Left lung (tissue), 10 donors: ENCODE results near the gene GNAS-AS1. TPM values are rescaled to one million over a fixed set of nuclear protein-coding genes. Genes with fewer than 3 reads are reported as not detected.

Experiments
- ATAC-seq: fragments of 200-7000 bp; cut with Tn5 transposase; one replicate; pipeline ENCODE4 v1.9.1; 2020; ENCODE audit warnings: moderate library complexity
- DNase-seq, 4 donors: peaks; one replicate each; pipeline ENCODE4 v3.0.0-alpha.2; 2013 to 2020
- H3K27ac ChIP-seq, 2 donors: fragments of 200-600 bp; sonication (generic) in 1 of 2; one replicate each; pipeline versions ENCODE4 v1.5.0 to v1.8.0; 2020 to 2021
- H3K27me3 ChIP-seq, 2 donors: fragments of 200-600 bp; sonication (generic) in 1 of 2; one replicate each; pipeline versions ENCODE4 v1.5.0 to v1.8.0; 2020 to 2021
- H3K36me3 ChIP-seq, 2 donors: fragments of 200-600 bp; sonication (generic) in 1 of 2; one replicate each; pipeline versions ENCODE4 v1.5.0 to v1.8.0; 2020 to 2021
- H3K4me1 ChIP-seq, 2 donors: fragments of 200-600 bp; one replicate each; pipeline ENCODE4 v1.8.0; 2021
- H3K4me3 ChIP-seq, 2 donors: fragments of 200-600 bp; sonication (generic) in 1 of 2; one replicate each; pipeline versions ENCODE4 v1.5.0 to v1.8.0; 2020 to 2021; ENCODE audit warnings: mild to moderate bottlenecking in 1 of 2
- H3K9me3 ChIP-seq, 2 donors: fragments of 200-600 bp; sonication (generic) in 1 of 2; one replicate each; pipeline versions ENCODE4 v1.5.0 to v1.8.0; 2020 to 2021
- CTCF ChIP-seq, 2 donors: fragments of 200-600 bp; sonication (generic) in 1 of 2; IDR thresholded peaks; one replicate each; pipeline versions ENCODE4 v1.5.0 to v1.8.0; 2021; ENCODE audit warnings: antibody characterized with exemption in 2 of 2
- intact Hi-C, 2 donors: fragments of 100-400 bp; cut with DNase I; formaldehyde crosslinking; loops; one replicate each; pipeline versions ENCODE4 v1.11.2 to v1.14.2; 2022
- microRNA-seq, 2 donors: library from miRNA; unstranded; fragments of <30 nt; microRNA quantifications; one replicate each; pipeline ENCODE4, GENCODE V29; 2019
- polyA plus RNA-seq, 6 donors: library from polyadenylated mRNA; unstranded; fragments of 120-200 nt; gene quantifications; one replicate each; pipeline ENCODE4 v1.2.1, GENCODE V29; 2013; ENCODE audit not compliant: insufficient read length in 6 of 6
- total RNA-seq, 2 donors: library from RNA; stranded (reverse); fragmentation: NEBNext Ultra II Directional; extraction: Animal tissue kit (Norgen Biotek cat#: 25700); gene quantifications; one replicate each; pipeline ENCODE4 v1.2.1, GENCODE V29; 2021
- donor health status: DM: no; HTN: yes; CAD: no.
- donor health status: DM: no; HTN: no; CAD: no.

GNAS-AS1 gene
- total and polyA plus RNA-seq, 8 donors, result 0.15 to 1.5 (median 1.1) TPM

DNA sequence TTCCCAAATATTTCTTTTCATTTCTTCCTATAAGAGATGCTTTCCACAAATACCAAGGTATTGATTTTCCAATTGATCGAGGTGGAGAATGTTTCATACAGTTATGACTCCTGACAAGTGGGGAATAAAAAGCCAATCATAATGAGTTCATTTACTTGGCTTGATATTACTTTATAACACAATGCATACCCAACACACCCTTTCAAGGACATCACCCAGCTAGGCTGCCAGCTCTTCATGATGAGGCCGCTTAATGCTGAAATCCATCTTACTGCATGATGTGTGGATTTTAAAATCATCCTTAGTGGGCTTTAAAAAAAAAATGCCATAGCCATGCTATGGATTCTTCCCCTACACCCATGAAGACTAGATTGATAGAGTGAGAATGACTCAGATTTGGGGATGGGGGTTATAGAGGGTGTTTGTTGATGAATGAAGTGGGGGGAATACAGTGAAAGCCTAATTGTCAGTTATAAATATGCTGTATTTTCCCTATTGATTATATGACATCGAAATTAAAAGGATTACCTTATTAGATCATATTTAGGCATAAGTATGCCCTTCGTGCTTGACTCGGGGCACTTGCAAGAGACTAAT is 75.9 kb downstream of the GNAS-AS1 start:
- no peak for DNase-seq
- no peak overlapping the region for H3K27ac ChIP-seq
- H3K9me3 ChIP-seq, result no peaks in the 10 kb centered on the region
- no peak for ATAC-seq
- H3K36me3 ChIP-seq, result no peaks in the 10 kb centered on the region
- no peak overlapping the region for H3K4me3 ChIP-seq
- H3K4me1 ChIP-seq, result no peaks in the 10 kb centered on the region
- TF ChIP-seq CTCF (IDR thresholded peaks at IDR 0.05), result no peak
- peaks cover 0 to 41% of the 10 kb centered on the region in 2 donors for H3K27me3 ChIP-seq
- intact Hi-C loops, result no loop called here

GRCh38 chr20:58774214-58774613 is 76.5 kb downstream of the GNAS-AS1 start:
- TF ChIP-seq CTCF (IDR thresholded peaks at IDR 0.05), result no peak
- Histone ChIP-seq H3K27ac (no peak overlapping the region), H3K4me3 (no peak overlapping the region), H3K4me1 (no peaks in the 10 kb centered on the region), H3K9me3 (no peaks in the 10 kb centered on the region), H3K36me3 (no peaks in the 10 kb centered on the region), H3K27me3 (peaks cover 0 to 46% of the 10 kb centered on the region in 2 donors)
- DNase-seq (peak in 1 of 4 donors; percentile 1), ATAC-seq (no peak)
- intact Hi-C loops, result no loop called here

GRCh38 chr20:58772786-58773185 is 77.9 kb downstream of the GNAS-AS1 start:
- H3K4me1 ChIP-seq, result no peaks in the 10 kb centered on the region
- H3K27ac ChIP-seq, result no peak overlapping the region
- H3K4me3 ChIP-seq, result no peak overlapping the region
- intact Hi-C loops, result no loop called here
- H3K27me3 ChIP-seq, result peaks cover 0 to 58% of the 10 kb centered on the region in 2 donors
- DNase-seq (no peak), ATAC-seq (no peak)
- no peaks in the 10 kb centered on the region for H3K36me3 ChIP-seq
- TF ChIP-seq CTCF (IDR thresholded peaks at IDR 0.05), result no peak
- H3K9me3 ChIP-seq, result no peaks in the 10 kb centered on the region

Small RNA genes within 50 kb of the gene (microRNA-seq; reads per million reads assigned to microRNA genes)
- gene MIR298, result 0 reads per million in 2 donors

Other genes starting within 250 kb of the GNAS-AS1 start
- 10 to 100 TPM; 50.4 to 58.0 TPM for gene STX16, start 199.6 kb downstream of the GNAS-AS1 start, total RNA-seq
- 100 to 1,000 TPM in 2 of 6 donors, 10 to 100 TPM in 4; 74.9 to 105 (median 95.5) TPM for gene STX16, start 199.6 kb downstream of the GNAS-AS1 start, polyA plus RNA-seq
- gene NPEPL1, start 158.1 kb downstream of the GNAS-AS1 start, total RNA-seq, result 10 to 100 TPM; 25.1 to 30.8 TPM
- 10 to 100 TPM; 27.6 to 44.4 (median 35.5) TPM for gene NPEPL1, start 158.1 kb downstream of the GNAS-AS1 start, polyA plus RNA-seq
- gene GNAS, start 1.8 kb upstream of the GNAS-AS1 start, total RNA-seq, result 1,000 to 10,000 TPM in 1 of 2 donors, 100 to 1,000 TPM in 1; 723 to 1,158 TPM
- 1,000 to 10,000 TPM; 1,807 to 2,039 (median 1,951) TPM for gene GNAS, start 1.8 kb upstream of the GNAS-AS1 start, polyA plus RNA-seq
- gene NELFCD, start 130.4 kb upstream of the GNAS-AS1 start, total RNA-seq, result 10 to 100 TPM; 48.3 to 53.5 TPM
- 100 to 1,000 TPM; 108 to 130 (median 120) TPM for gene NELFCD, start 130.4 kb upstream of the GNAS-AS1 start, polyA plus RNA-seq
- 100 to 1,000 TPM; 452 to 479 TPM for gene CTSZ, start 156.4 kb upstream of the GNAS-AS1 start, total RNA-seq
- 100 to 1,000 TPM in 5 of 6 donors, 10 to 100 TPM in 1; 92.2 to 115 (median 107) TPM for gene CTSZ, start 156.4 kb upstream of the GNAS-AS1 start, polyA plus RNA-seq
- 1 to 10 TPM; 2.0 to 3.6 TPM for gene TUBB1, start 168.5 kb upstream of the GNAS-AS1 start, total RNA-seq
- 1 to 10 TPM; 3.3 to 5.7 (median 4.7) TPM for gene TUBB1, start 168.5 kb upstream of the GNAS-AS1 start, polyA plus RNA-seq
- 10 to 100 TPM; 75.5 to 90.7 TPM for gene ATP5F1E, start 181.4 kb upstream of the GNAS-AS1 start, total RNA-seq
- 100 to 1,000 TPM; 160 to 197 (median 174) TPM for gene ATP5F1E, start 181.4 kb upstream of the GNAS-AS1 start, polyA plus RNA-seq
- gene PRELID3B, start 191.9 kb upstream of the GNAS-AS1 start, total RNA-seq, result 10 to 100 TPM; 55.7 to 56.3 TPM
- 10 to 100 TPM; 49.6 to 63.1 (median 54.7) TPM for gene PRELID3B, start 191.9 kb upstream of the GNAS-AS1 start, polyA plus RNA-seq